CD4-positive, alpha-beta T cell treated with Interleukin-4 for 4 hours (primary cell): ENCODE results near the gene MISP.

Experiments used
- DNase-seq: peaks from one replicate; pipeline ENCODE4 v3.0.0-alpha.2; 2020

Gene MISP

GRCh38 chr19:812049-812746 lies 61.3 kb downstream of the MISP start:
- DNase-seq = no peak

- no peak for DNase-seq
Observed at GRCh38 chr19:812747-813218, 61.9 kb downstream of the MISP start.

GRCh38 chr19:813219-814151 lies 62.6 kb downstream of the MISP start:
- DNase-seq = no peak
